Measurements from ENCODE around the gene ZDHHC5. TPM values are rescaled to one million over a fixed set of nuclear protein-coding genes. Genes with fewer than 3 reads are reported as not detected.

The ZDHHC5 gene
- total and polyA plus RNA-seq, 8 donors: 14.9 to 42.3 (median 29.2) TPM

GRCh38 chr11:57741132-57742086 lies 73.5 kb downstream of the ZDHHC5 start, which contains the start of gene SELENOH:
TSS of gene SELENOH (plus strand) at chr11:57741491. CDS start at chr11:57741596, 105 bp downstream.
- no peaks in the 10 kb centered on the region for H3K27me3 ChIP-seq
- ATAC-seq: peak; percentile 99
- no peak for TF ChIP-seq CTCF (IDR thresholded peaks at IDR 0.05)
- H3K4me1 ChIP-seq: peaks cover 5 to 10% (median 9%) of the 10 kb centered on the region in 3 donors
- peak; percentile 89 to 98 (median 96) for DNase-seq
- intact Hi-C loops (cut with DNase I): no loop called here
- peaks cover 0 to 21% (median 14%) of the 10 kb centered on the region in 3 donors for H3K36me3 ChIP-seq
- peak within 1 kb of the TSS; percentile 76 to 91 (median 88) for H3K4me3 ChIP-seq
- H3K9me3 ChIP-seq: no peaks in the 10 kb centered on the region
- WGBS, 2 donors: 0 to 1% methylated on average over 69 to 75 of the region's 75 CpGs
- FAIRE-seq: no peak
- H3K27ac ChIP-seq: peak within 1 kb of the TSS; percentile 77 to 92 (median 87)

- H3K9me3 ChIP-seq: no peaks in the 10 kb centered on the region
- TF ChIP-seq CTCF (IDR thresholded peaks at IDR 0.05): no peak
- H3K4me3 ChIP-seq: peak overlapping the region; percentile 76 to 91 (median 88)
- H3K36me3 ChIP-seq: peaks cover 0 to 21% (median 14%) of the 10 kb centered on the region in 3 donors
- ATAC-seq (no peak), FAIRE-seq (no peak), DNase-seq (no peak)
- intact Hi-C loops (cut with DNase I): no loop called here
- no peaks in the 10 kb centered on the region for H3K27me3 ChIP-seq
- H3K4me1 ChIP-seq: peaks cover 5 to 10% (median 9%) of the 10 kb centered on the region in 3 donors
- WGBS, 2 donors: 3% methylated on average over 10 of the region's 10 CpGs
- peak overlapping the region; percentile 77 to 92 (median 87) for H3K27ac ChIP-seq
These were observed 74.2 kb downstream of the ZDHHC5 start for GRCh38 chr11:57742087-57742452.

GRCh38 chr11:57744357-57744756 lies 76.4 kb downstream of the ZDHHC5 start:
- TF ChIP-seq CTCF (IDR thresholded peaks at IDR 0.05): no peak
- ATAC-seq (no peak), DNase-seq (no peak), FAIRE-seq (no peak)
- 72 to 84% methylated on average over 2 of the region's 2 CpGs for WGBS, 2 donors
- Histone ChIP-seq H3K27ac (no peak overlapping the region), H3K9me3 (no peaks in the 10 kb centered on the region), H3K4me1 (peaks cover 5 to 10% (median 9%) of the 10 kb centered on the region in 3 donors), H3K27me3 (no peaks in the 10 kb centered on the region), H3K36me3 (peaks cover 0 to 21% (median 9%) of the 10 kb centered on the region in 3 donors), H3K4me3 (no peak overlapping the region)
- intact Hi-C loops (cut with DNase I): no loop called here

GRCh38 chr11:57745206-57745605 lies 77.3 kb downstream of the ZDHHC5 start:
- ATAC-seq (no peak), FAIRE-seq (no peak), DNase-seq (no peak)
- 82 to 90% methylated on average over 5 of the region's 5 CpGs for WGBS, 2 donors
- Histone ChIP-seq H3K27me3 (no peaks in the 10 kb centered on the region), H3K4me1 (peaks cover 5 to 10% (median 9%) of the 10 kb centered on the region in 3 donors), H3K9me3 (no peaks in the 10 kb centered on the region), H3K4me3 (no peak overlapping the region), H3K27ac (no peak overlapping the region), H3K36me3 (peaks cover 0 to 21% (median 9%) of the 10 kb centered on the region in 3 donors)
- intact Hi-C loops (cut with DNase I): no loop called here
- TF ChIP-seq CTCF (IDR thresholded peaks at IDR 0.05): no peak
